IMR-90 (cell line): ENCODE data around the gene ARHGEF12.

Source experiments
- CHD1 ChIP-seq: IDR thresholded peaks from 2 replicates; pipeline ENCODE4 v1.6.1; 2012; ENCODE audit warnings: low read depth, low read length, improper control_type of control experiment
- MAZ ChIP-seq: IDR thresholded peaks from 2 replicates; pipeline ENCODE4 v1.6.1; 2012; ENCODE audit warnings: low read depth, mild to moderate bottlenecking, low read length, improper control_type of control experiment, moderate library complexity, borderline replicate concordance
- MXI1 ChIP-seq: IDR thresholded peaks from 2 replicates; pipeline ENCODE4 v1.6.1; 2012; ENCODE audit warnings: low read depth, mild to moderate bottlenecking, low read length, moderate library complexity, borderline replicate concordance
- RAD21 ChIP-seq: IDR thresholded peaks from 2 replicates; pipeline ENCODE4 v1.6.1; 2012; ENCODE audit warnings: low read length, improper control_type of control experiment
- TF ChIP-seq, protein P1 (sequence below): conservative IDR thresholded peaks from 2 replicates; pipeline ENCODE4 v1.5.1; 2012; ENCODE audit warnings: mild to moderate bottlenecking, low read depth, low read length, improper control_type of control experiment
- TF ChIP-seq, protein P2 (sequence below): fragments of 150-350 bp; IDR thresholded peaks from 2 replicates; pipeline ENCODE4 v1.6.1; 2017; ENCODE audit warnings: mild to moderate bottlenecking, antibody characterized with exemption, low read length, low read depth

DNA sequence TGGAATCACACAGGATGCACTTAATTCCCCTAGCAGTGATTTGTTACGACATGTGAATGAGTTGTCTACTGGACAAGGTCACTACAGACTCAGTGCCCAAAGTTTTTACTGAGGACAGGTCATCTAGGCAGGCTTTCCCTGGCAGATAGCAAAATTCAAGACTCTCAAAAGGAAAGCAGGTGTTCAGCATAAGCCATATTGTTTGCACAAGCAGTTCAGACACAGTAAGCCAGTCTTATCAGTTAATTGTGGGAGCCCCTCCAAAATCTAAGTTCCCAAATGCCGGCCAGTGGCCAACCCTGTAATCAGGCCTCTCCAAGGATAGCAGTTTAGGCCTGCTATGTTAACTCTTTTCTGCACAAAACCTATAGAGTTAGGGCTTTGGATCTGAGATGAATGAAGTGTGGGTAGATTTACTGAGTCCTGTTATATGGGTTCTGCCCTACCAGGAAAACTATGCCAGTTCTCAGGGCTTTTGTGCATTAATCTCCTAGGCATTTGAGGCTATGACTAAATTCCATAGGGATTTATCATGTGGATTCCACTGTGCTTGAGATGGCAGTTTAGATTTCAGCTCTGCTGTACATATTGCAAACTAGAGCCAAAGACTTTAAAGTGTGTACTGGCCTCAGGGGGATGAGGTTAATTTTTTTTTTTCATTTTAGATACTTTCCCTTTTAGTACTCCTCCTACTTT is 4.8 kb upstream of the ARHGEF12 start:
- TF ChIP-seq MAZ (no peak), RAD21 (no peak), CHD1 (no peak), MXI1 (no peak)
- TF ChIP-seq, protein P1, sequence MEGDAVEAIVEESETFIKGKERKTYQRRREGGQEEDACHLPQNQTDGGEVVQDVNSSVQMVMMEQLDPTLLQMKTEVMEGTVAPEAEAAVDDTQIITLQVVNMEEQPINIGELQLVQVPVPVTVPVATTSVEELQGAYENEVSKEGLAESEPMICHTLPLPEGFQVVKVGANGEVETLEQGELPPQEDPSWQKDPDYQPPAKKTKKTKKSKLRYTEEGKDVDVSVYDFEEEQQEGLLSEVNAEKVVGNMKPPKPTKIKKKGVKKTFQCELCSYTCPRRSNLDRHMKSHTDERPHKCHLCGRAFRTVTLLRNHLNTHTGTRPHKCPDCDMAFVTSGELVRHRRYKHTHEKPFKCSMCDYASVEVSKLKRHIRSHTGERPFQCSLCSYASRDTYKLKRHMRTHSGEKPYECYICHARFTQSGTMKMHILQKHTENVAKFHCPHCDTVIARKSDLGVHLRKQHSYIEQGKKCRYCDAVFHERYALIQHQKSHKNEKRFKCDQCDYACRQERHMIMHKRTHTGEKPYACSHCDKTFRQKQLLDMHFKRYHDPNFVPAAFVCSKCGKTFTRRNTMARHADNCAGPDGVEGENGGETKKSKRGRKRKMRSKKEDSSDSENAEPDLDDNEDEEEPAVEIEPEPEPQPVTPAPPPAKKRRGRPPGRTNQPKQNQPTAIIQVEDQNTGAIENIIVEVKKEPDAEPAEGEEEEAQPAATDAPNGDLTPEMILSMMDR, result no peak
- TF ChIP-seq, protein P2, sequence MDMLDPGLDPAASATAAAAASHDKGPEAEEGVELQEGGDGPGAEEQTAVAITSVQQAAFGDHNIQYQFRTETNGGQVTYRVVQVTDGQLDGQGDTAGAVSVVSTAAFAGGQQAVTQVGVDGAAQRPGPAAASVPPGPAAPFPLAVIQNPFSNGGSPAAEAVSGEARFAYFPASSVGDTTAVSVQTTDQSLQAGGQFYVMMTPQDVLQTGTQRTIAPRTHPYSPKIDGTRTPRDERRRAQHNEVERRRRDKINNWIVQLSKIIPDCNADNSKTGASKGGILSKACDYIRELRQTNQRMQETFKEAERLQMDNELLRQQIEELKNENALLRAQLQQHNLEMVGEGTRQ, result no peak
